Large intestine (tissue), 12 donors: ENCODE results near the gene OSBPL9. TPM values are rescaled to one million over a fixed set of nuclear protein-coding genes. Genes with fewer than 3 reads are reported as not detected.

Experiments
- DNase-seq, 2 donors: peaks; one replicate each; pipeline versions ENCODE4 v3.0.0 to v3.0.0-alpha.2; 2013
- H3K27ac ChIP-seq: one replicate; pipeline ENCODE4 v1.5.1; 2013; ENCODE audit warnings: low read length
- H3K27me3 ChIP-seq: 2 replicates; pipeline ENCODE4 v1.6.1; 2013; ENCODE audit warnings: low read length; ENCODE audit not compliant: control insufficient read depth, insufficient read depth
- H3K36me3 ChIP-seq: 2 replicates; pipeline ENCODE4 v1.6.1; 2013; ENCODE audit warnings: low read length; ENCODE audit not compliant: control insufficient read depth, insufficient read depth
- H3K4me1 ChIP-seq: one replicate; pipeline ENCODE4 v1.6.1; 2013; ENCODE audit warnings: low read length; ENCODE audit not compliant: control insufficient read depth, insufficient read depth
- H3K4me3 ChIP-seq: one replicate; pipeline ENCODE4 v1.5.1; 2013; ENCODE audit warnings: low read length
- H3K9me3 ChIP-seq: one replicate; pipeline ENCODE4 v1.6.1; 2013; ENCODE audit warnings: mild to moderate bottlenecking, low read depth, low read length, moderate library complexity; ENCODE audit not compliant: control insufficient read depth
- WGBS: methylation state at CpG from one replicate; pipeline ENCODE4 v1.1.5; 2013; ENCODE audit warnings: low lambda C conversion rate; ENCODE audit not compliant: insufficient coverage; 5-methylcytosine and 5-hydroxymethylcytosine counted together
- long read RNA-seq, 11 donors: transcript quantifications; one replicate each; lab custom pipeline, GENCODE V29; 2026
- polyA plus RNA-seq: library from polyadenylated mRNA; unstranded; fragments of 120-200 nt; gene quantifications from one replicate; pipeline ENCODE4 v1.2.1, GENCODE V29; 2013

Gene OSBPL9
- 64.1 TPM for polyA plus RNA-seq
- long read RNA-seq, donor 1, partial matches to known transcripts, result 11 of 15 reads
- long read RNA-seq, donor 1, other reads (novel, unspliced or antisense), result 0 of 15 reads
- long read RNA-seq, donor 2, partial matches to known transcripts, result 192 of 206 reads
- long read RNA-seq, donor 2, other reads (novel, unspliced or antisense), result 7 of 206 reads
- long read RNA-seq, donor 3, result 0 reads
- long read RNA-seq, donor 4, result 0 reads
- long read RNA-seq, donor 5, partial matches to known transcripts, result 91 of 96 reads
- long read RNA-seq, donor 5, other reads (novel, unspliced or antisense), result 0 of 96 reads
- long read RNA-seq, donor 6, transcript OSBPL9-203 (24 exons, 2,893 nt), result major isoform, 6 of 16 reads
- long read RNA-seq, donor 6, partial matches to known transcripts, result 8 of 16 reads
- long read RNA-seq, donor 6, other reads (novel, unspliced or antisense), result 0 of 16 reads
- long read RNA-seq, donor 7, partial matches to known transcripts, result 88 of 91 reads
- long read RNA-seq, donor 7, other reads (novel, unspliced or antisense), result 0 of 91 reads
- long read RNA-seq, donor 8, partial matches to known transcripts, result 0 of 8 reads
- long read RNA-seq, donor 8, other reads (novel, unspliced or antisense), result 0 of 8 reads
- long read RNA-seq, donor 9, transcript OSBPL9-203 (24 exons, 2,893 nt), result major isoform, 6 of 99 reads
- long read RNA-seq, donor 9, partial matches to known transcripts, result 91 of 99 reads
- long read RNA-seq, donor 9, other reads (novel, unspliced or antisense), result 0 of 99 reads
- long read RNA-seq, donor 10, partial matches to known transcripts, result 148 of 170 reads
- long read RNA-seq, donor 10, other reads (novel, unspliced or antisense), result 17 of 170 reads
- long read RNA-seq, donor 11, partial matches to known transcripts, result 72 of 87 reads
- long read RNA-seq, donor 11, other reads (novel, unspliced or antisense), result 7 of 87 reads

GRCh38 chr1:51616903-51617708 lies at the start of gene OSBPL9:
TSS of gene OSBPL9 (plus strand) at chr1:51617092. CDS start at chr1:51617111, 19 bp downstream.
- Histone ChIP-seq H3K27me3 (no peaks in the 10 kb centered on the region), H3K4me3 (peak within 1 kb of the TSS; percentile 85), H3K36me3 (no peaks in the 10 kb centered on the region), H3K4me1 (peaks cover 23% of the 10 kb centered on the region), H3K9me3 (no peaks in the 10 kb centered on the region), H3K27ac (peak within 1 kb of the TSS; percentile 95)
- WGBS, result 0% methylated on average over 1 of the region's 45 CpGs
- DNase-seq, result peak; percentile 81 to 88

GRCh38 chr1:51567653-51568052 lies 49.2 kb upstream of the OSBPL9 start:
- Histone ChIP-seq H3K27ac (no peak overlapping the region), H3K4me3 (no peak overlapping the region), H3K9me3 (no peaks in the 10 kb centered on the region), H3K27me3 (no peaks in the 10 kb centered on the region), H3K4me1 (peaks cover 32% of the 10 kb centered on the region), H3K36me3 (no peaks in the 10 kb centered on the region)
- DNase-seq, result no peak

GRCh38 chr1:51568231-51568935 lies 48.5 kb upstream of the OSBPL9 start:
- H3K9me3 ChIP-seq, result no peaks in the 10 kb centered on the region
- WGBS, result 80% methylated on average over 1 of the region's 7 CpGs

GRCh38 chr1:51569284-51570062 lies 47.4 kb upstream of the OSBPL9 start:
- no peaks in the 10 kb centered on the region for H3K36me3 ChIP-seq
- H3K9me3 ChIP-seq, result no peaks in the 10 kb centered on the region
- peaks cover 21% of the 10 kb centered on the region for H3K4me1 ChIP-seq
- no CpG with 5 or more reads among the region's 4 CpGs for WGBS
- H3K4me3 ChIP-seq, result no peak overlapping the region
- H3K27me3 ChIP-seq, result no peaks in the 10 kb centered on the region
- peak; percentile 67 to 82 for DNase-seq
- H3K27ac ChIP-seq, result peak overlapping the region; percentile 37

More at GRCh38 chr1:51568231-51568935, 48.5 kb upstream of the OSBPL9 start:
- Histone ChIP-seq H3K4me1 (peaks cover 32% of the 10 kb centered on the region), H3K4me3 (no peak overlapping the region), H3K27ac (no peak overlapping the region), H3K27me3 (no peaks in the 10 kb centered on the region), H3K36me3 (no peaks in the 10 kb centered on the region)
- DNase-seq, result no peak

- 71% methylated on average over 1 of the region's 4 CpGs for WGBS
- peak overlapping the region; percentile 37 for H3K27ac ChIP-seq
- H3K4me3 ChIP-seq, result no peak overlapping the region
- no peaks in the 10 kb centered on the region for H3K27me3 ChIP-seq
- no peaks in the 10 kb centered on the region for H3K36me3 ChIP-seq
- peak in 1 of 2 donors; percentile 56 for DNase-seq
- no peaks in the 10 kb centered on the region for H3K9me3 ChIP-seq
- peaks cover 19% of the 10 kb centered on the region for H3K4me1 ChIP-seq
These were observed 46.7 kb upstream of the OSBPL9 start for GRCh38 chr1:51570063-51570710.

- Histone ChIP-seq H3K9me3 (no peaks in the 10 kb centered on the region), H3K36me3 (no peaks in the 10 kb centered on the region), H3K4me1 (peaks cover 19% of the 10 kb centered on the region), H3K4me3 (no peak overlapping the region), H3K27me3 (no peaks in the 10 kb centered on the region), H3K27ac (no peak overlapping the region)
- 100% methylated on average over 1 of the region's 4 CpGs for WGBS
- no peak for DNase-seq
These were observed 44.5 kb upstream of the OSBPL9 start for GRCh38 chr1:51572365-51572764.

- H3K4me3 ChIP-seq, result no peak overlapping the region
- DNase-seq, result no peak
- no peaks in the 10 kb centered on the region for H3K36me3 ChIP-seq
- H3K27ac ChIP-seq, result no peak overlapping the region
- no peaks in the 10 kb centered on the region for H3K27me3 ChIP-seq
- H3K4me1 ChIP-seq, result peaks cover 10% of the 10 kb centered on the region
- no peaks in the 10 kb centered on the region for H3K9me3 ChIP-seq
These were observed 42.1 kb upstream of the OSBPL9 start for GRCh38 chr1:51574796-51575195.

GRCh38 chr1:51575406-51576084 lies 41.3 kb upstream of the OSBPL9 start:
- DNase-seq, result no peak
- WGBS, result 92% methylated on average over 2 of the region's 8 CpGs
- Histone ChIP-seq H3K27ac (no peak overlapping the region), H3K9me3 (no peaks in the 10 kb centered on the region), H3K36me3 (no peaks in the 10 kb centered on the region), H3K4me1 (peaks cover 2% of the 10 kb centered on the region), H3K27me3 (no peaks in the 10 kb centered on the region), H3K4me3 (no peak overlapping the region)
